Ovary (tissue), 3 donors: ENCODE data around the gene UFD1.

Experiments
- POLR2A ChIP-seq: fragments of 450-650 bp; IDR thresholded peaks from one replicate; pipeline ENCODE4 v1.6.1; 2017; ENCODE audit warnings: antibody characterized with exemption, mild to moderate bottlenecking, moderate library complexity
- TF ChIP-seq, protein P1 (sequence below), 3 donors: fragments of 450-650 bp in 2 of 3; fragments of 200-600 bp in 1 of 3; IDR thresholded peaks; one replicate each; pipeline versions ENCODE4 v1.5.1 to v1.8.0; 2016 to 2022; ENCODE audit warnings: antibody characterized with exemption in 3 of 3, mild to moderate bottlenecking in 1 of 3
- donor health status: DM: no; HTN: no; CAD: no.

DNA sequence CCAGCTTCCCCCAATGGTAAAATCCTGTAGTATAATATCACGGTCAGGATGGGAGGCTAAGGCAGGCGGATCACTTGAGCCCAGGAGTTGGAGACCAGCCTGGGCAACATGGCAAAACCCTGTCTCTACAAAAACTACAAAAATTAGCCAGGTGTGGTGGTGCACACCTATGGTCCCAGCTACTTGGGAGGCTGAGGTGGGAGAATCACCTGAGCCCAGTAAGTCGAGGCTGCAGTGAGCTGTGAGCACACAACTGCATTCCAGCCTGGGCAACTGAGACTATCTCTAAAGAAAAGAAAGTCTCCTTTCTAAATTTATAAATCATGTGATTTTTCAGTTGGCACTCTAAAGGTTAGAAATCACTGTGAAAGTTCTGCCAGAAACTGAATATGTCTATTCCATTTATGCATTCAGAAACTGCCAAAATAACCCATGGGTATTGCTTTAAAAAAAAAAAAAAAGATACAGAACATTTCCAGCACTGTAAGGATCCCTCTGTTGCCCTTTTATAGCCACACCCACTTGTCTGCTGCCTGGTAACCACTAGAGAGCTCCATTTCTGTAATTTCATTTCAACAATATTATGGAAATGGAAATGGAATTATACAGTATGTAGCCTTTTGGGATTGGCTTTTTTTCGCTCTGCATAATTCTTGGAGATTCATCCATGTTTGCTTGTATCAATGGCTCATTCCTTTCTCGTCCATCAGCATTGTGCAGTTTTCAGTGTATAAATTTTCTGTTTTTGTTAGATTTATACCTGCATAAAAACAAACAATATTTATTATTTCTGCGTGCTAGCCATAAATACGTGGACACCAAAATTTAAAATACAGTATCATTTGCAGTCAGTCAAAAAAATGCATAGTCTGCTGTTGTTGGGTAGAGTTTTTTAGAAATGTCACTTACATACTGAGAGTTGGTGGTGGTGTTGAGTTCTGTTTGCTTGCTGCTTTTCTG, 10.2 kb upstream of the UFD1 start:
- TF ChIP-seq, protein P1, sequence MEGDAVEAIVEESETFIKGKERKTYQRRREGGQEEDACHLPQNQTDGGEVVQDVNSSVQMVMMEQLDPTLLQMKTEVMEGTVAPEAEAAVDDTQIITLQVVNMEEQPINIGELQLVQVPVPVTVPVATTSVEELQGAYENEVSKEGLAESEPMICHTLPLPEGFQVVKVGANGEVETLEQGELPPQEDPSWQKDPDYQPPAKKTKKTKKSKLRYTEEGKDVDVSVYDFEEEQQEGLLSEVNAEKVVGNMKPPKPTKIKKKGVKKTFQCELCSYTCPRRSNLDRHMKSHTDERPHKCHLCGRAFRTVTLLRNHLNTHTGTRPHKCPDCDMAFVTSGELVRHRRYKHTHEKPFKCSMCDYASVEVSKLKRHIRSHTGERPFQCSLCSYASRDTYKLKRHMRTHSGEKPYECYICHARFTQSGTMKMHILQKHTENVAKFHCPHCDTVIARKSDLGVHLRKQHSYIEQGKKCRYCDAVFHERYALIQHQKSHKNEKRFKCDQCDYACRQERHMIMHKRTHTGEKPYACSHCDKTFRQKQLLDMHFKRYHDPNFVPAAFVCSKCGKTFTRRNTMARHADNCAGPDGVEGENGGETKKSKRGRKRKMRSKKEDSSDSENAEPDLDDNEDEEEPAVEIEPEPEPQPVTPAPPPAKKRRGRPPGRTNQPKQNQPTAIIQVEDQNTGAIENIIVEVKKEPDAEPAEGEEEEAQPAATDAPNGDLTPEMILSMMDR (IDR thresholded peaks at IDR 0.05): no peak
- TF ChIP-seq POLR2A: no peak
